GM23248 (cell line): ENCODE data around the gene ACSL6.

Experiments used
- EZH2 ChIP-seq: fragments of 200-600 bp; sonication (generic); IDR thresholded peaks from 2 replicates; pipeline ENCODE4 v1.6.1; 2018; ENCODE audit warnings: antibody characterized with exemption, mild to moderate bottlenecking; ENCODE audit not compliant: insufficient read depth, poor library complexity, severe bottlenecking
- EZH2phosphoT487 ChIP-seq: fragments of 200-600 bp; sonication (generic); IDR thresholded peaks from 2 replicates; pipeline ENCODE4 v1.6.1; 2018; ENCODE audit warnings: antibody characterized with exemption, moderate library complexity, mild to moderate bottlenecking, low read depth; ENCODE audit not compliant: insufficient read depth

DNA sequence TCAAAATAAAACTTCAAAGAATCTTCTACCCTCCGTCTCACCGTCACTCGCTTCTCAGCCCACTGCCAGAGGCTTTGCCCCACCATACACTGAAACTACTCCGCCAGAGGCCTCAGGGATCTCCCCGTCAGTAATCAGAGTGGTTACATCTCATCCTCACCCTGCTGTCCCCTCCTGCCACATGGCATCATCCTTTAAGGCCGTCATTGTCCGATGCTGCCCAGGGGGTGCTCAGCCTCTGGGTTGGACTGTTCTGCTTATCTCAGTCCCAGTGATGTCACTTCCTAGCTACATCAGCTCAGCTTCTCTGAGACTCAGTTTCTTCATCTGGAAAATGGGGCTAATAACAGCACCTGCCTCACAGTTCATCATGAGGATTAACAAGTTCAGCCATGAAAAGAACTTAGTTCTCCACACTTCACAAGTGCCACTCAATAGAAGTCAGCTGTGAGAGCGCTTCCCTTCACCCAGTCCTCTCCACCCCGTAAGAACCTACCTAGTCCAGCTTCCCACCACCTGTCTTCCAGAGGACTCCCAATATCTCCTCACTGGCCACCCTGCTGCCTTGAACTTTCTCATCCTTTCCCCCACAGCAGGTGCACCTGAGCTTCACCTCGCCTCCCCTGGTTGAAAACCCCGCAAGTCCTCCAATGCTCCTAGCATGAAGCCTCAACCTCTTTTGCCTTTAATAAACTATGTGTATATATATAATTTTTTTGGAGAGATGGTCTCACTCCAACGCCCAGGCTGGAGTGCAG lies 46.2 kb upstream of the ACSL6 start:
- TF ChIP-seq EZH2 (no peak), EZH2phosphoT487 (no peak)
